Left colon (tissue), 2 donors: ENCODE data around the gene GAS6. TPM values are rescaled to one million over a fixed set of nuclear protein-coding genes. Genes with fewer than 3 reads are reported as not detected.

Source experiments
- ATAC-seq: fragments of 200-7000 bp; cut with Tn5 transposase; one replicate; pipeline ENCODE4 v1.9.1; 2020; ENCODE audit warnings: mild to moderate bottlenecking, moderate library complexity
- DNase-seq, 2 donors: peaks; one replicate each; pipeline ENCODE4 v3.0.0-alpha.2; 2020
- intact Hi-C, 2 donors: fragments of 100-400 bp; cut with DNase I in 1 of 2; cut with micrococcal nuclease in 1 of 2; formaldehyde crosslinking; loops; one replicate each; pipeline versions ENCODE4 v1.11.2 to v1.14.0; 2022; cut with DNase I, micrococcal nuclease
- total RNA-seq, 2 donors: library from RNA; stranded (reverse); fragmentation: NEBNext Ultra II Directional; extraction: Animal tissue kit (Norgen Biotek cat#: 25700); gene quantifications; one replicate each; pipeline ENCODE4 v1.2.1, GENCODE V29; 2021
- donor health status: DM: no; HTN: no; CAD: no.
- donor health status: DM: yes; HTN: yes; CAD: no.

GAS6 gene
- total RNA-seq, 2 donors from 2014 or later: 125 to 185 TPM

DNA sequence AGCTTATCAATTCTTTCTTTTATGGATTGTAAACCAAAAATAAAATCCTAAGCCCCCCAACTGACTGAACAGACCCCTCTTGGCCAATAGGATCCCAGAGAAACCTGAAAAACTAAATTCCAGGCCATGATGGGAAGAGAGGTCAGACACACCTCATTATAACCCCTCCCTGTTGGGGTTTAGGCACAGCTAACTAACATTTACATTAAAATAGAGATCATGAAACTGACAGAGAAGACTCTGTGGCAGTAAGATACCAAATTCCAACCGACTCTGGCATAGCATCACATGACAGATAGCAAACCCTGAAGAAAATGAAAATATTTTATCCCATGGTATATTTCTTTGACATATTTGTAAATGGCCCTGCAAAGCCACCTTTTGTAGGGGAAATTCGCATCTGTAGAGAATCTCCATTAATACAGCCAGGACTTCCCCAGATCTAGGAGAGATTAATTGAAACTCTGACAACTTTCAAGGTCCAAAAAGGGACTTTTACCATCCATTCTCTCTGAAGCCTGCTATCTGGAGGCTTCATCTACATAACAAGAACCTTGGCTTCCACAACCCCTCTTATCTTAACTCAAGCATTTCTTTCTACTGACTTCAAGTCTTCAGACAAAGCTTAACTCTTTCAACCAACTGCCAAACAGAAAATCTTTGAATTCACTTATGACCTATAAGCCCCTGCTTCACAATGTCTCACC is 27.1 kb upstream of the GAS6 start:
- intact Hi-C loops: no loop called here
- ATAC-seq (no peak), DNase-seq (no peak)

DNA sequence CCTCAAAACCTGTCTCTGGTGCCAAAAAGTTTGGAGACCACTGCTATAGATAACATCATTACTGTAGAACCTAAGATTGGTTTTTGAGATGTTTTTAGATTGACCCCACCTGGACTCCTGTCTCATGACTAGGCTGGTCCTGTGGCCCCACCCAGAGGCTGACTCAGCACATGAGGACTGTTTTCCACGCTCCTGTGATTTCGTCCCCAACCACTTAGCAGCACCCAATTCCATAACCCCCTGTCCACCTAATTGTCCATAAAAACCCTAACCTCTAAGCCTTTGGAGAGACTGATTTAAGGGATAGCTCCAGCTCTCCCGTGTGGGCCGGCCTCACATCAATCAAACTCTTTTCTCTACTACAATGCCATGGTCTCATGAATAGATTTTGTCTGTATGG is 25.6 kb upstream of the GAS6 start:
- no peak for ATAC-seq
- intact Hi-C loops: no loop called here
- DNase-seq: no peak

DNA sequence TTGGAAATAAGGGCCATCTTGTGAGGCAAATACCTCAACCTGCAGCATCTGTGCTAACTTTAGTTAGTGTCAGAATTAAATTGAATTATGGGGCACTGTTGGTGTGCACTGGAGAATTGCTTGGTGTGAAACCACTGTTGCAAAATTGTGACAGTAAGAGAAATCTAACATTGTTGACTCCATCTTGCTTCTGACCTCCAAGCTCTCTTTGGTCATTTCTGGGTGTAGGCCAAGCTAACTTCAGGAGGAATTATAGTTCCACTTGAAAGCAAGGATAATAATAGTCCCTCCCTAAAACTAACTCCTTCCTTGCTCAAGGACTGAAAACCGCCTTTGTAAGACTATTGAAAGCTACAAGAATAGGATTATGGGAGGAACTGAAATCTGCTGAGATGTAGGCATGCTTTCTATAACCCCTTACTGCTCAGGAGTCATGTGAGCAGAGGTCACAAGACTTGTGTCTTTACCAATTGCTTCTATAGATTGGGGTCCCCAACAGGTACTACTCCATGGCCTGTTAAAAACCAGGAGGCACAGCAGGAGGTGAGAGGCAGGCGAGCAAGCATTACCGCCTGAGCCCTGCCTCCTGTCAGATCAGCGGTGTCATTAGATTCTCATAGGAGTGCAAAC is 24.9 kb upstream of the GAS6 start:
- ATAC-seq: no peak
- no peak for DNase-seq
- intact Hi-C loops: no loop called here

DNA sequence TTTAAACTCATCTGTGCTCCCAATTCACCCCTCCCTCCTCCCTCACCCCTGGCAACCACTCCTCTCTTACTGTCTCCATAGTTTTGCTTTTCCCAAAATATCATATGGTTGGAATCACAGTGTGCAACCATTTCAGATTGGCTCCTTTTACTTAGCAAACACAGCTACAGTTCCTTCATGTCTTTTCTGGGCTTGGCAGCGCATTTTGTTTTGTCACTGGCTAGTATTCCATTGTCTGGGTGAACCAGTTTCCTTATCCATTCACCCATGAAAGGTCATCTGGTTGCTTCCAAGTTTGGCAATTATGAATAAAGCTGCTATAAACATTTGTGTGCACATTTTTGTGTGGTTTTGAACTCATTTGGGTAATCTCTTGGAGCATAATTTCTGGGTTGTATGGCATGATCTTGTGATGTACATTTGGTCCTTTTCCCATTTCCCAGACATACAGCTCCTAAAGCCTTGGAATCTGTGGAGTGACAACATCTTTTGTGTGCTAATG is 23.9 kb upstream of the GAS6 start:
- ATAC-seq: no peak
- DNase-seq: no peak
- intact Hi-C loops: no loop called here

DNA sequence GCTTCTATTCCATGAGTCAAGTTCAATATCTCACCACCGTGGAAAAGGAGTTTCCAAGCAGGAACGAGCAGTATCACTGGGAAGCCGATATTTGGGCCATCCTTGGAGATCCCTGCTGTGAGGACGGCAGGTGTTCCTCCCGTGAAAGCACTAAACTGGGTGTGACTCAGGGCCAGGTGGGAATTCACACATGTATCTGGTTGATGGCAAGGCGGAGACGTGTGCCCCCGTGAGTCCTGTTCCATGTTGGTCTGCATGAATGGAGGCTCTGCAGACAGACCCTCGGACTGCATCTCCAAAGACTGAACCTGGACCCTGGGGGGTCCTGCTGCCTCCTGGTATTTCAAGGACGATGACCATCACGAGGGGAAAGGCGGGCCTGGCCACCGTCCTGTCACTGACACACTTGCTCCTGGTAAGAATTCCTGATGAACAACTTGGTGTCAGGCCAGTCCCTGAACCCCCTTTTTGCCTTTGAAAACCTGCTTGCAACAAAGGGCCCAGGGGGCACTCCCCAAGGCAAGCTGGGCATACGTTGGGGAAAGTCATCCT is 22.8 kb upstream of the GAS6 start:
- intact Hi-C loops: no loop called here
- ATAC-seq: no peak

DNA sequence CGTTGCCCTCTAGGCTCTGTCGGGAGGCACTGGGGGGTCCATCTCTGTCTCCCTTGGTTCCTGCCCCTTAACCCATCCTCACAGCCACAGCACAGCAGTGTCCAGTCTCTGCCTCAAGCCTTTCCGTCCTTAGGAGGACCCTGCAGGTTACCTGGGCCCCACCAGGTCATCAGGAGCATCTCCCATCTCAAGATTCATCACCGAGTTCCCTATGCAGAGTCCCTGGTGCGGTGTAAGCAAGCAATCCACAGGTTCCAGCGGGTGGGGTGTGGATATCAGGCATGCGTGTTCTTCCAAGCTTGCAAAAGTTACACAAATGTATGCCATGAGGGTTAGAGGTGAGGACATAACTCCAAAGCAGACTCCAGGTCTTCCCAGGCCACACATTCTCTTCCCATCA is 20.9 kb upstream of the GAS6 start:
- DNase-seq (no peak), ATAC-seq (no peak)
- intact Hi-C loops: no loop called here

More for the DNA sequence above, 22.8 kb upstream of the GAS6 start:
- no peak for DNase-seq

DNA sequence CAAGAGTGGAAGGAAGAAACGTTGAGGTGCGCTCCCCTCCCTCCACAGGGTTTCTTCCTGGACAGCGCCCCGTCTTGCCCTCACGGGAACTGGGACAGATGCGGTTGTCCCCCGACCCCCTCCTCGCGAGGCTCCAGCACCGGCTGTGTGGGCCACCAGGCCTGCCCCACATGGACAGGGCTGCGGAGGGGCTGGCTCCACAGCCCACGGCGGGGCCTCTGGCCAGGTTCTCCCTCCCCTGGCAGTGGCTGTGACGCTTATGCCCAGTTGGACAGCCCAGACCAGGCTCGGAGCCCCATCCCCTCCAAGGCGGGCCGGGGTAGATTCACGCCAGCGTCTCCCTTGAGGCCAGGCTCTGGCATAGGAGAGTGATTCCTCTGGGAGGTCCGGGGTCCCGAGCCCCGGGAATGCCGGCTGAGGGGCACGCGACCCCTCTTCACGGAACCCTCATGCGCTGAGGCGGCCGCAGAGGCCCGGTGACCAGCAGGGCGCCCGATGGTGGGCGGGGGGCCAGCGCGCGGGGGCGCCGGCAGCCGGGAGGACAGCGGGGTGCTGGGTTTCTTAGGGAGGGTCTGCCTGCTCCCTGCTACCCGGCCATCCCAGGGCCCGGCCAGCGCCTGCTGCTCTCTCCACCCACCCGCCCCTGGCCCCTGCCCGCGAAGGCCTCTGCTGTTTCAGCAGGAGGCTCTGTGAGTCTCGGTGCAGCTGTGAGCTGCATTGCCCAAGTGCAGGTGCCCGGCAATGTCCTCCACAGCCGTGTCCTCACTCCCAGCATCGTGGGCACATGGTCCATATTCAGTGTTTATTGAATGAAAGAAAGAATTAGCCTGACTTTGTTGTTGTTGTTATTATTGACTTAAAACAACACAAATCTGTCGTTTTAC is 20.3 kb upstream of the GAS6 start:
- ATAC-seq (no peak), DNase-seq (no peak)
- intact Hi-C loops: no loop called here

DNA sequence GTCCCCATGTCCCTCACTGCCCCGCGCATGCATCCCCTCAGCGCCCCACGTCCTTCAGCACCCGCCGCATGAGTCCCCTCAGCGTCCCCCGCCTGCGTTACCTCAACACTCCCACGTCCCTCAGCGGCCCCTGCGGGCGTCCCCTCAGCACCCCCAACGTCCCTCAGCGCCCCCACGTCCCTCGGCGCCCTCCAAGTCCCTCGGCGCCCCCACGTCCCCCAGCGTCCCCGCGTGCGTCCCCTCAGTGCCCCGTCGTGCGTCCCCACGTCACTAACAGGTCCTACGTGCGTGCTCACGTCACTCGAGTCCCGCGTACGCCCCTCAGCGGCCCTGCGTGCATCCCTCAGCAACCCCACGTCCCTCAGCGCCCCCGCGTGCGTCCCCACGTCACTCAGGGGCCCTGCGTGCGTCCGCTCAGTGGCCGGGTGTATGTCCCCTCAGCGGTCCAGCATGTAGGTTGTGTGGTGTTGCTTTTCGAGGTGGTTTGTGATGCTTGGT is 19.5 kb upstream of the GAS6 start:
- DNase-seq: no peak
- no peak for ATAC-seq
- intact Hi-C loops: no loop called here

DNA sequence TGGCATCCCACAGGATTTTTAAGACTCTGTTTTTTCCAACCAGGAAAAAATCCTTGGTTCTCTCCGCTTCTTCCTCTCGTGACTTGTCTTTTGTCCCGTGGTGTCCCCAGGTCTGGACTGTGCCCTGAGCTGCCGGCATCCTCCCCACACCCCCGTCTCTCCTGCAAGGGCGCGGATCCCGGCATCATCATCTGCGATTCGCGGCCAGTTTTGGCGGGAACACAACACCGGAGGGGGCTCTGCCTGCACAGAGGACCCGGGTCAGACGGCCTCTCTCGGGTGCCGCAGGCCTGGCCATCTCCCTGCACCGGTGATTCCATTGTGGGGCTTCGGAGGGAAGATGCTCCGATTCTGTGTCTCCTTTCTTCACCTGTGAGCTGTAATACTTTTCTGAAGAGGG is 18.8 kb upstream of the GAS6 start:
- intact Hi-C loops: no loop called here
- DNase-seq (no peak), ATAC-seq (no peak)

DNA sequence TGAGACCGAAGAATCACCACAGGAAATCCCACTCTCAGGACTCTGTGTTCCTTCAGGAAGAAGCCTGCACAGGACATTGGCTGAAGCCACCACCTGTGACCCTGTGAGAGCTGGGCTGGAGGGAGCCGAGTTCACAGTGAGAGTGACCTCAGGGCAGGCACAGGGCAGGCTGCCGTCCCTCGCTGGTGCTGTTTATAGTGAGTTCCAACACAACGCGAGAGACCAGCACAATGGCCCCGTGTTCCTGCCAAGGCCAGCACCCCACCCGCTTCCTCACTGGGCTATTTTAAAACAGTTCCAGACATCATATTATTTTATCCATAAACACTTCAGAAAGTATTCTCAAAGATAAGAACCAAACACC is 18.4 kb upstream of the GAS6 start:
- DNase-seq (no peak), ATAC-seq (no peak)
- intact Hi-C loops: no loop called here

DNA sequence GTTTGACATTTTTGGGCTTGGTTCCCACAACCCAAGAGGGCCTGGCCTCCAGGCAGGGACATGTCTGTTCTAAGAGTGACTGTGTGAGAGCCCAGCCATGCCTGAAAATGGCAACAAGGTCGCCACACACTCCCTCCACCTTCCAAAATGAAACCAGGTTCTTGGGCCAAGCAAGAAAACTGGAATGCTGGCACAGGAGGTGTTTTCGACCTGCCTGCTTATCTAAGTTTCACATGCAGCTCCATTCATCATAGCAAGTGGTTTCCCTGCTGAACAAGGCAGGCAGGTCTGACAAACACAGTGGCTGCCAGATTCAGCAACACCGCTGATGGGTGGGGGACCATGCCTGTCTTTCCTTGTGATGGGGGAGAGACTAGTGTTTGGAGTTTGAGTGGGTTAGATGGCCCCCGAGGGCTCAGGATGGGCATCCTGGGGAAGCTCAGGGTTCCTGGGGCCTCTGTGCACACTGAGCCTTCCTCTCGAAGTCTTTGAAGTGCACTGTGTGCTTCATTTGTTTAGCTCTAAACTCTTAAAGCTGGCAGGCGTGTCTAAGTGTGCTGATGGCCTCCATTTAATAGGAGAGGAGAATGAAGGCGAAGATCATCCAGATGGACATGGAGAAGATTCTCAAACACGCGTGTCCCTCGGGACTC is 17.9 kb upstream of the GAS6 start:
- intact Hi-C loops: no loop called here
- no peak for ATAC-seq
- DNase-seq: no peak

DNA sequence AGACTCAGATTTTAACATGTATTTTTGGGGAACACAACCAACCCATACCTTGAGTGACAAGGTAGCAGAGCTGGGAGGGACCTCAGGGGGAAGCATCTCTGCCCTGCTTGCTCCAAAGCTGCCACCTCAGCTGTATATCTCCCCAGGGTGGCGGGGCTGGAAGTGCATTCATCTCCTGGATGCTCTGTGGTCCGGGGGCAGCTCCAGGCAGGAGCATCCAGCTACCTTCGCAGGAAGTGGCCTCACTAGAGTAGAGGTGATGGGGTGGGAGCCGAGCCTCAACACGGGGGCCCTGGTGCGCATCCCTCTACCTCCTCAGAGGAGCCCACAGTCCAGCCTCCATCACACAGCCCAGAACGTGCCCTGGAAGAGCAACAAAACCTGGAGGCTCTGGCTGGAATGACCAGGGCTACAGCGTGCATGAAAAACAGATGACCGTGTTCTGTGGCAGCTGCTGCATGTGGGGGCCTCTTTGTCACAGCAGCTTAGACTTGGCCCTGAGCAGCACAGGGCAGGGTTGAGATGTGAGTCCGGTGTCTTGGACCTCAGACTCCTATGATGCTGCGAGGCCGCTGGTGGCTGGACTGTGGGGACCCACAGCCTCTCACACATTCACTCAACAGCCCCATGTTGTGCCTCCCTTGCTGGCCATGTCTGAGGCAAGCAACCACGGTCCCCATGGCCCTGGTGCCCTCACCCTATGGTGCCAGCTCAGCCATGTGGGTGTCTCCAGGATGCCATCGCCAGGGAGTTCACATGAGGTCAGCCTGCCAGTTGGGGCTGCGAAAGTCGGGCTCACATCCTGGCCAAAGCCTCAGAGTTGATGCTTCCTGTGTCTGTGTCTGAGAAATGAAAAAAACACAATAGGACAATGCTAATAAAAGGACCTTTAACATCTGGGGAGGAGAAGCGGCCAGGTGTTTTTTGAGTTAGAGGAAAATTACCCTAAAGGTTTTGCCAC is 17.1 kb upstream of the GAS6 start:
- intact Hi-C loops: no loop called here
- ATAC-seq (no peak), DNase-seq (no peak)

DNA sequence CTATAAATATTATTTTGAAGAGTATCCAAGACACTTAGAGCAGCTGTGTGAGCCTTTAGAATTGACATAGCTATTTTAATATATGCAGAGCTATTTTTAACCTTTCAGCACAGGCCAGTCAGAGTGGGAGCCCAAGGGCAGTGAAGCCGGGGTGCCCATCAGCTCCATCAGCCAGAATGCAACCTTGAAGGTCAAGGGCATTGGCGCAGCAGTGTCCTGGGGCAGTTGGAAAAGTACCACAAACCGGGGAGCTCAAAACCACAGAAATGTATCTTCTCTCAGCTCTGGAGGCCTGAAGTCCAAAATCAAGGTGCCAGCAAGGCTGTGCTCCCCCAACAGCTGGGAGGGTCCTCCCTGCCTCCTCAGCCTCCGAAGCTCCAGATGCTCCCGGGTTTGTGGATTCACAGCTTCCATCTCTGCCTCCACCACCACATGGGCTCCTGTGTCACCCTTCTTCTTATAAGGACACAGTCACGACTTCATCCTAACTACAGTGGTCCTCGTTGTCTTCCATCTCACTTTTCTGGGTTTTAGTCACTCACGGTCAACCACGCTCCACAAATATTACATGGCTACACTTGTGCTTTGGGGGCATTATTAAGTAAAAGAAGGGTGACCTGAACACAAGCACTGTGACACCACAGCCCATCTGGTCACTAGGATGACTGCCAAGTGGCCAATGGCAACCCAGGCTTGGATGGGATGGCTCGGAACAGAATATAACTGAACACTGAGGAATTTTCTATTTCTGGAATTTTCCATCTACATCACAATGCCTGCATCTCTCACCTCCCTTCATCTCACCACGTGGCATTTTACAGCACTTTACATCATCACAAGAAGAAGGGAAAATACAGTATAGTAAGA is 15.9 kb upstream of the GAS6 start:
- intact Hi-C loops: no loop called here
- ATAC-seq (no peak), DNase-seq (no peak)

DNA sequence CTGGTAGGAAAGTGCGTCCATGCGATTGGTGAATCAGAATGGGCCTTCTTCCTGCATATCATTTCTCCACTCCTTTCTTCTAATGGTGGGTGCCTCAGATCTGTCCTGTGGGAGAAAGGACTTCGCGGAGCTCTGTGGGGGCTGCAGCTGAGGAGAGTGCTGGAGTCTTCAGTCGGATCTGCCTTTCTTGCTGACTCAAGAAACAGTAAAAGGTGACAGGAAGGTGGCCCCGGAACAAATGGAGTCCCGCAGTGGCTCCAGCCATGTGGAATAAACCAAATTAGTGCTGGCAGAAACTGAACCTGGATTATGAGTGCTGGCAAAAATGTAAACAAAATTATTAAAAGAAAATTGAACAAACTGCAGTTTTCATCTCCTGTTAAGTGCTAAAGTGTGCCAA is 15.1 kb upstream of the GAS6 start:
- DNase-seq (no peak), ATAC-seq (no peak)
- intact Hi-C loops: no loop called here

DNA sequence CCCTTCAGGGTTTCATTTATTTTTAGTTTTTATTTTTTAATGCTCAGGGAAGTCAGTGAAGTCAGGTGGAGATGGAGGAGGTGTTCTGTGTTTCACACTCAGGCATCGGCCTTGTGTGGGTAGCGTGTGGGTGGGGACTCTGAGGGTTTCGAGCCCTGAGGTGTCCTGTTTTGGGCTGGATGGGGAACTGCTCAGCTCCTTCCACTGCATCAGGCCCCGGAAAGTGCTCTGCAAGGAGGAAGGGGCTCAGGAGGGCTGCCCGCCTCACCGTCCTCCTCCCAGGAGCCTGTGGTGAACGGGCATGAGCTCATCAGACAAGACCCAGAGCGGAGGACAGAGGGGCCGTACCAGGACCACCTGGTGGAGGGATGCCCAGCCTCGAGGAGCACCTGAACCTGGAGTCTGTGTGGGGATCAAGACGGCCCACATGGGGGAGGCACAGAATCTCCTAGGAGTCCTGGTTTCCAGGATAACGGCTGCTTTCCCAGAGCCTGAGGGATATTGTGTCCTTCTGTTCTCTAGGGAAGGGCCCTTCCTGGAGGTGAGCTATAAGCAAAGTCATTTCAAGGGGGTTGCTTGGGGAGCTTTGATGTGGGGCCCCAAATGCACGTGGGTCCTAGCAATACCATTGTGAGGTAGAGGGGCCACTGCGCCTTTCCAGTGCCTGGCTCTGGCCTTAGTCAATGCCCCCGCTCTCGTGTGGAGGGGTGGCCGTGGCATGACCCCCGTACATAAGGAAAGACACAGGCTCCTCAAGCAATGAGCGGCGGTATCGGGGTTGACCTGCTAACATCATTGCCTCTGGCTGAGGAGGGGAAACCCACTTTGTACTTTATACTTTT is 13.5 kb upstream of the GAS6 start:
- ATAC-seq (no peak), DNase-seq (no peak)
- intact Hi-C loops: no loop called here
